NAMALWA (cell line): ENCODE measurements around the gene AHCYL1.

Experiments used
- DNase-seq: peaks from one replicate; pipeline ENCODE4 v3.0.0-alpha.2; 2015; ENCODE audit warnings: low spot score

Gene AHCYL1

DNA sequence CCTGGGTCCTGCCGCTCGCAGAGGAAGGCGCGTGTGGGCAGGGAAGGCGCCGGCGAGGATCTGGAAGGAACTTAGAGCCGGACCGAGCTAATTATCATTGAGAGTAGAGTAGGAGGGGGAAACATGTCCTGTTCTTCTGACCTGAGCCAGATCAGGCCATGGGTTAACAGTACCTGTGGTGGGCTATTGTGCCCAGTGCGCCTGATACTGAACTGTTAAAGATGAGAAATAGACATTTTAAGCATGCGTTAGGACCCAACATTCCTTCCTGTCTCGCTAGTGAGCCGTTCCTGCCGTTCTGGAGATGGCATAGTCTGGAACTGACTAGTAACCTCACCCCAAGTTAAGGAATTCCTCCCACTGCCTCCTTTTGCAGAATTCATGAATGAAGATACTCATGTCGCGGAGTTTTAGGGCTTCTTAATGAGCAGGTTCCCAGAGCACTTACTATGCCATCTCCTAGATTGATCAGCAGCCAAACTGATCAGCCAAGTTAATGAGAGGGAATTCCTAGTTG, 50.7 kb downstream of the AHCYL1 start:
- no peak for DNase-seq

DNA sequence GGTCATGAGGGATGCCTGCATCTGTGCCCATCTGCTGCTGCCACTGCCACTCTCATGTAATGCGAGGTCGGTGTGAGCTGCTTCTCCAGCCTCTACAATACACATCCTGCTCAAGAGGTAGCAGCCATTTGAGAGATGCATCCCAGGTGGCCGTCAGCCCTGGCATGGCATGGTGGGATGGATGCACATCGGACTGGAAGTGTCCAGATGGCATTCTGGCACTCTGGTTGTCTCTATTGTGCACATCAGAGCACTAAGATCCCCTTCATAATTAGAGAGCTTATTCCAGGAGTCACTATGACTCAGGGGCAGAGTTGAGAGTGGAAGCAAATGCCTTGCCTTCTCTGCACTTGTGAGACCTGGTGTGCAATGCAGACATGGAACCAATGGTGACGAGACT, 53.7 kb downstream of the AHCYL1 start:
- DNase-seq = no peak

DNA sequence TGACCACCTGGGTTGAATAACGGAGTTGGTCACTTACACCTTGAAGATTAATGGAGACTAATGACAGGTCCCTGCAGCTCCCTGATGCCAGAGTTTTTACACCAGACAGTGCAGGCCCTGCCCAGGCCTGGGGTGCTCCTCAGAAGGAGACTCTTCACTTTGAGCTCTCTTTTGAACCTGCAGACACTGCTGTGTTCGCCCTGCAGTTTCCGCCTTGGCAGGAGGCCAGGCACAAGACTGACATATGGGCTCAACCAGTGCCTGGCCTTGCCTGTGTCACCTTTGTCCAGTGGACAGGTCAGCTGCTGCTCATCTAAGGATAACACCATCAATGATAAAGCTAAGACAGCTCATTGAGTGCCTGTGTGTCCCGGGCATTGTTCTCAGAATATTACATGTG, 55.1 kb downstream of the AHCYL1 start:
- no peak for DNase-seq

DNA sequence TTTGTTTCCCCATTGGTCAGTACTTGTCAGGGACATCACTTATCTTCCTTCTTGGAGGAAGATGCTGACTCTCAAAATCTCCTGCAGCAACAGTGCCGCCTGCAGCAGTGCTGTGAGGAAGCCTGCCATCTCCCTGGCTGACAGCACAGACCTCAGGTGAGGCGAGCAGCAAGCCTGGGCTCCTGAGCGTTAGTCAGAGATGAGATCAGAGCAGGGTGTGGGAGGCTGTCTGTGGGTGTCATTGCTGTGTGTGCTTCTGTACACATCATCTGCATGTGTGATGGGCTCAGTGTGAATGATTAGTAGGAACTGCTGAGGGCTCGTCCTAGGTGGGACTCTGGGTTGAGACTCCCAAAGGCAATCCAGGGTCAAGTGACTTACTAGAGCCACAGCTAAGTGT, 56.0 kb downstream of the AHCYL1 start:
- DNase-seq = no peak

DNA sequence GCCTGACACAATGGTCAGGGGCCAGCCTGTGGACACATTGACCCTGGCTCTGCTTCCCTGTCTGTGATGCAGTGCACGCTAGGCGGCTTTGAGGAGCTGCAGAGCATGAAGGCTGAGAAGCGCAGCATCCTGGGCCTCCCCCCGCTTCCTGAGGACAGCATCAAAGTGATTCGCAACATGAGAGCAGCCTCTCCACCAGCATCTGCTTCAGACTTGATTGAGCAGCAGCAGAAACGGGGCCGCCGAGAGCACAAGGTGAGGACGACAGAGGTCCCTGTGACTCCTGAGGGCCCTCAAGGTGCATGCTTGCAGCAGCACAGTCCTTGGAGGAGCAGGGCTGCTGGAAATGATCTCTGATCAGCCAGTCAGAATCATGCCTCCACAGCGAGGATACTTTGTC, 58.5 kb downstream of the AHCYL1 start:
- no peak for DNase-seq

DNA sequence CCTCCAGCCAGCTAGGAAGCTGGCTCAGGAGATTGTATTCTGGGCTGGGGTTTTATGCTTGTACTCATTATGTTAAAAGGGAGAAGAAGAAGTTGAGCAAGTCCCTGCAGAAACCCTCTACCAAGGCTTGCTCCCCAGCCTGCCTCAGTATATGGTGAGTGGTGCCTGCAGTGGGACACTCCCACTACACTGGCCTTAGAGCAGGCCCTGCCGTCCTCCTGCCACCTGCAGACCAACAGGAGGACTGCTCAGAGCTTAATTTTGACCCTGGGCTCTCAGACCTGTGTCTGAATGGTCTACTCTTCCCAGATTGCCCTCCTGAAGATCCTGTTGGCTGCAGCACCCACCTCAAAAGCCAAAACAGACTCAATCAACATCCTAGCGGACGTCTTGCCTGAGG, 62.9 kb downstream of the AHCYL1 start:
- DNase-seq = no peak

DNA sequence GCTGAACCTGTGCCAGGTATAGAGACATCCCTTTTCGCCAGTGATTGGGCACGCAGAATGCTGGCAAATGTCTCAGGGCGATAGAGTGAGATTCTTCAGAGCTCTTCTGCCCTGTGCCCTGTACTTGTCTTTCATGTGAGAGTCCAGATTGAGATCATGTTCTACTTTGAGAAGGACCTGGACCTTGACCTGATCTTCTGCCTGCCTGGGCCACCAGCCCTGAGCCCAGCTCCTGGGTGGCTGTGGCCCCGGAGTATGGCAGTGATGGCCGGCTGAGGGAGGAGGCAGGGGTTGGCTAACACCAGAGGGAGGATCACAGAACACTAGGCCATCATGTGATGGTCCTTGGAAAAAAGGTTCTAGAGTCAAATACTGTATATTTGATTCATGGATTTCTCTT, 63.7 kb downstream of the AHCYL1 start:
- DNase-seq = no peak

DNA sequence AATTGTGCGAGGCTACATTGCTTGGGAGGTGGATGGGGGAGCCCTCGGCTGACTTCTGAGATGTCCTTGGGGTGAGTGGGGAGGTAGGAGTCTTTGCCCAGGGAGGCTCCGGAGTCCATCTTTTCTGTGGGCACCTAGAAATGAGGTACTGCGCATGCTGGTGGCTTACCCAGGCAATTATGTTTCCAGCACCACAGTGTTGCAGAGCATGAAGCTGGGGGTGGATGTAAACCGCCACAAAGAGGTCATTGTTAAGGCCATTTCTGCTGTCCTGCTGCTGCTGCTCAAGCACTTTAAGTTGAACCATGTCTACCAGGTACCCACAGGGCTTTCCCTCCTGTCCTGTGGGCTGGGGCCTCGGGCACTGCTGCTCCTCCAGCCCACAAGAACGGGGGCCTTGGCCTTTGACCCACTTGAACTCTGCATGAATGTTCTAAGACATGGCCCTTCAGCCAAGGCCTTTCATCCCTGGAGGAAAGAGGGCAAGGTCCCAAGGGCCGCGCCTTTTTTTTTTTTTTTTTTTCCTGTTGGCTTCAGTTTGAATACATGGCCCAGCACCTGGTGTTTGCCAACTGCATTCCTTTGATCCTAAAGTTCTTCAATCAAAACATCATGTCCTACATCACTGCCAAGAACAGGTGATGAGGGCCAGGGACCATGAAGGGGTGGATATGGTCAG, 64.5 kb downstream of the AHCYL1 start:
- no peak for DNase-seq

DNA sequence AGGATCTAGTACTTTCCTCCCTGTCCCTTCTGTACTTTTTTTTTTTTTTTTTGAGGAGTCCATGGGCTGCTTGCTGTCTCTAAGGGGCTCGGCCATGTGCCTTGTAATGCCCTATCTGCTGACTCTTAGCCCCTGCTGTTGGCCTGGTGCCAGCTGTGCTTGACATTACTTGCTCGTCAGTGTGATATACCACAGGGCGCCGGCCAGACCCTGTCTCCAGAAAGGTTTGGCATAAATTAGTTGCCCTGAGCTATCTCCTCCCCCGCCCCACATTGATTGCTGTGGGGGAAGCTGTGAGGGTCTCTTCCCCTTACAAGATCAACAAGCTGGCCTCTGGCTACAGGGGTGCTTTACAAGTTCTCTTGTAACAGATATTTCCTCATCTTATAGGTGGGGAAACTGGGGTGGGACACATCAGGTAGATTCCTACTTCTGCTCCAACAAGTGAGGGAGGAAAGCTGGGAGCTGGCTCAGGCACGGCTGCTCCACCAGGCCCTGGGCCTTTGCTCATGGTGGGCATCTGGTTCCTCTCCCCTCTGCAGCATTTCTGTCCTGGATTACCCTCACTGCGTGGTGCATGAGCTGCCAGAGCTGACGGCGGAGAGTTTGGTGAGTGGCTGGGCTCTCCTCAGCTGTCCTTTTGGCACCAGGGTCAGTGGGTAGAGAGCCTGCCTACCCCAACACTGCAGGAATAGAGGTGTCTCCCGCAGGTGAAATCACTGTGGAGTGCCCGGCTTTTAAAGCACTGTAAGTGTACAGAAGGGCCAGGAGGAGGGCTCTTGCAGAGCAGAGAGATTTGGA, 65.4 kb downstream of the AHCYL1 start:
- DNase-seq = no peak

DNA sequence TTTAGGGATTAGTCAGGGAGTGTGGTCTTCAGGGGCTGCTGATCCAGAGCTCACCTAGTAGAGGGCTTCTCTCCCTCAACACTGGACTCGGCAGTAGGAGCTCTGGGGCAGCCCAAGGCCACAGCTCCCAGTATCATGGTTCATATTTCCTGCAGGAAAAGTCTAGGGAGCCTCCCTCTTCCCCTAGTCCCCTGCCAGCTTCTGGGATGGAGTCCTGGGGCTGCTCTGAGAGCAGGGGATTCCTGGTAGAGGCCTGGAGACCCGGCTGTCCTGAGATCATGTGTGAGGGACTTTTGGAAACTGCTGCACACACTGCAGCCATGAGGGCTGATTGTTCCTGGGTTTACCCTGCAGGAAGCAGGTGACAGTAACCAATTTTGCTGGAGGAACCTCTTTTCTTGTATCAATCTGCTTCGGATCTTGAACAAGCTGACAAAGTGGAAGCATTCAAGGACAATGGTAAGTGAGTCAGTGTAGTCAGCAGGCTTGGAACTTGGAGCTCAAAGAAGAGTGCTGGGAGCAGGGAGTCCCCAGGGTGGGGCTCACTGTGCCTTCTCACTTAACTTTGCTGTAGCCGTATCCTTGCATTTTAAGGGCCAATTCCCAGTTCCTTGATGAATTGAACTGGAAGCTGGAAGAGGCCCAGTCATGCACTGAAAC, 66.2 kb downstream of the AHCYL1 start:
- DNase-seq = no peak

DNA sequence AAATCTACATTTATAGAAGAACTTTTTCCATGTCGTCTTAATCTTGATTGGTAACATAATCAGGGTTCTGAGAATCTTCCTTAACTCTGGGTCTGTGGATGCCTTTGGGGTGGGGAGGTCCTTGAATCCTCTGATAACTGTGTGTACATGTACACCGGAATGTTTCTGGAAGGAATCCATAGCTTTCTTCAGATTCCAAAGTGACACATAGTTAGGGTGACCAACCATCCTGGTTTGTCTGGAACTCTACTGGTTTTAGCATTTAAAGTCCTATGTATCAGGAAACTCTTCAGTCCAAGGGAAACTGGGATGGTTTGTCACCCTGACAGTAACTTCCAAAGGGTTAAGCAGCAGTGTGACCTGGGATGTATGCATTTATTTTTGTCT, 66.7 kb downstream of the AHCYL1 start:
- DNase-seq = no peak

DNA sequence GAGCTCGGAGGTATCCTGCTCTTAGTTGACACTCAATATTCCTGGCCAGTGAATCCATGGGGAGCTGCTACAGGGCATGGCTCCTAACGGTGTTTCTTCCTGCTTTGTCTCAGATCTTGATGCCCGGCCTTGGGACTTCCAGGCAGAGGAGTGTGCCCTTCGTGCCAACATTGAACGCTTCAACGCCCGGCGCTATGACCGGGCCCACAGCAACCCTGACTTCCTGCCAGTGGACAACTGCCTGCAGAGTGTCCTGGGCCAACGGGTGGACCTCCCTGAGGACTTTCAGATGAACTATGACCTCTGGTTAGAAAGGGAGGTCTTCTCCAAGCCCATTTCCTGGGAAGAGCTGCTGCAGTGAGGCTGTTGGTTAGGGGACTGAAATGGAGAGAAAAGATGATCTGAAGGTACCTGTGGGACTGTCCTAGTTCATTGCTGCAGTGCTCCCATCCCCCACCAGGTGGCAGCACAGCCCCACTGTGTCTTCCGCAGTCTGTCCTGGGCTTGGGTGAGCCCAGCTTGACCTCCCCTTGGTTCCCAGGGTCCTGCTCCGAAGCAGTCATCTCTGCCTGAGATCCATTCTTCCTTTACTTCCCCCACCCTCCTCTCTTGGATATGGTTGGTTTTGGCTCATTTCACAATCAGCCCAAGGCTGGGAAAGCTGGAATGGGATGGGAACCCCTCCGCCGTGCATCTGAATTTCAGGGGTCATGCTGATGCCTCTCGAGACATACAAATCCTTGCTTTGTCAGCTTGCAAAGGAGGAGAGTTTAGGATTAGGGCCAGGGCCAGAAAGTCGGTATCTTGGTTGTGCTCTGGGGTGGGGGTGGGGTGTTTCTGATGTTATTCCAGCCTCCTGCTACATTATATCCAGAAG, 69.2 kb downstream of the AHCYL1 start:
- DNase-seq = peak; percentile 75

DNA sequence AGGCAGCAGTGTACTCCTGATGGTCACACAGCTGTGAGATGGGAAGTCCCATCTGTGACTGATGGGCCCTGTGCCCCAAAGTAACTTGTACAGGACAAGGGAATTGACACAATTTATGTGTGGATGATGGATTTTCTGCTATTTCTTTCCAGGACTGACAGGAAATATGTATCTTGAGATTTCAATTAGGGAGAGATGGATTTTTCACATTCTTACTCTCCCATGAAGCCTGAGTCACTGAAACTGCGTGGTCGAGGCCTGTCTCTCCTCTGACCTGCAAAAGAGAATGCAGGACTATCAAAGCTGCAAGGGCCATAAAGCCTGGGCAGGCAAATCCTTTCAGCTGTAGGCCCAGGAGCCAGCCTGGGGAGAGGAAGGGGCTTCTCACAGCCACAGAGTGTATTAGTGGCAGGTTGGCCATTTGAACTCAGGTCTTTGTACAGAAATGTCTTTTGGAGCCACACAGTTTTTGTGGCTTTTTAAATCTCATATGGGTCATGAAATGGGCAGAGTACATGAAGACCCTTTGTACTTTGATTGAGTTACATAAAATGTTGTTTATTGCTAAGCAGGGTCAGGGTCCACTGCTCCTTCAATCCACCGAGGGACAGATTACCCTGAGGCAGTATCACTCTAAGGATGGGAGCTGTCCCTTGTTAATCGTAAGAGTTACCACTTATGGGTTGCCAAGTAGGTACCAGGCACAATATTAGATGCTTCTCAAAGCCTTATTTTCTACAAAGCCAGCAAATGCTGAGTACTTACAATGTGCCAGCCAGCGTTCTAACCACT, 71.1 kb downstream of the AHCYL1 start:
- DNase-seq = no peak

DNA sequence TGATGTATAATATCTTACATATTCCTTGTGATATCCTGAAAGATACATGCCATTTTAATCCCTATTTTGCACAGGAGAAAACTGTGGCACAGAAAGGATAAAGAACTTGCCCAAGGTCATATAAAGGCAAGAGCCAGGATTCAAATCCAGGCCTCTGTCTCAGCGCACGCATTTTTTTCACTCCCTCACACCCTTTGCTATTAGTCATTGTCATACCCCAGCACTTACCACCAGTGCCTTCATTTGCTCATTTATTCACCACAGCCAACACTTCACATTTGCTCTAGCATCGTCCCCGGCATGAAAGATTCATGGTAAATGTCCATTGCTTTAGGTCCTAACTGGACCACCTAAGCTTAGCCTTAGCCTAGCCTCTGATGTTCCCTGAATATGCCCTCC, 71.7 kb downstream of the AHCYL1 start:
- DNase-seq = no peak

DNA sequence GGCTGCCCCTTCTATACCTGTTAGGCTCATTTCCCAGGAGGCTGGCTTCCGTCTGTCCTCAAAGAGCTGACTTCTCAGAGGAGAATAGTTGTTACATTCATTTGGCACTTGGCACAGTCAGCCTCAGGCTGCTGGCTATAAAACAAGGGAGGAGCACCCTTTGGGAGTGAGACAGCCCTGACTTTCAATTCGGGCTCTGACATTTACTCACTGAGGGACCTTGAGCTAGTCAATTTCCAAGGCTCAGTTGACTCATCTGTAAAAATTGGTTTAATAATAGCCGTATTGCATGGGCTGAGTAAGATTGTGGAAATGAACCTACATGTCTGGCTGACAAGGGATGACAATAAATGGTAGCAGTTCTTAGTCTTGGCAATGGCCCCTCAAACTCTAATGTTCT, 72.2 kb downstream of the AHCYL1 start:
- DNase-seq = no peak

DNA sequence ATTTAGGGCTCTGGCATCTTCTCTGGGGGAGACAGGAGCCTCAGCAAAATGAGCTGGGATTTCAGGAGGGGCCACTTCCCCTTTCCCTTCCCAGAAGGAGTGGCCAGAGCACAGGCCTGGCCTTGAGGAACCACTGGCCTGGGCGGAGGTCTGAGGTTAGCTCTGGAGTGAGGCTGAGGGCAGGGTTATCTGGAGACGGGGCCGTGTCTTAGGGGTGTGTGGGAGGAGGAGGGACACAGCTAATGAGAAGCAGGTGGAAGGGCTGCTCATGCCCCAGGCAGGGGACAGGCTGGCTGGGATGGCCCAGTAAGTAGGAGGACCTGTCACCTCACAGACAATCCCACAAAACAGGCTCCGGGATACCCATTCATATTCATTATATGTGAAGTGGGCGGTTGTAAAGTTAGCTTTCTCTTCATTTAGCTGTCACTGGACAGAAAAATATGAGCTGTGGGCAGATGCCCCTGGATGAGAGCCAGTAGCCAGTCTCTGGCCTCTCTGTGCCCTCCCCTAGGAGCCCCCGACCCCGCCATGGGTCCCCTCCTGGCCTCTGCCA, 73.5 kb downstream of the AHCYL1 start:
- no peak for DNase-seq

DNA sequence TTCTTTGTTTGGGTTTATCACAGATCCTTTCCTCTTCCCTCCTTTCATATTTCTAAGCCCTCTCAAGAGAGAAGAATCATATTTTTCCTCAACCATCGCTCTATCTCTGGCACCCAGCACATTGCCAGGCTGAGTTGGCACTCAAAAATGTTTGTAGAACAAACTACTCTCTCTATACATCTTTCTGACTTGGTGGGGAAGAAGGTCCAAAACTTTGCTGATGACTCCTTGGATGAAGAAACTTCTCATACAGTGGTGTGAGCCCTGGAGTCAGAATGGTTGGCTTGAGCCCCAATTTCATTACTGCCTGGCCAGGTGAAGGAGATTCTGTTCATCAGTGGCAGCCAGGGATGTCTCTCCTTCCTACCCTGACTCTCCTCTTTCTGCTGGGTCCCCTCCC, 74.0 kb downstream of the AHCYL1 start:
- DNase-seq = no peak

DNA sequence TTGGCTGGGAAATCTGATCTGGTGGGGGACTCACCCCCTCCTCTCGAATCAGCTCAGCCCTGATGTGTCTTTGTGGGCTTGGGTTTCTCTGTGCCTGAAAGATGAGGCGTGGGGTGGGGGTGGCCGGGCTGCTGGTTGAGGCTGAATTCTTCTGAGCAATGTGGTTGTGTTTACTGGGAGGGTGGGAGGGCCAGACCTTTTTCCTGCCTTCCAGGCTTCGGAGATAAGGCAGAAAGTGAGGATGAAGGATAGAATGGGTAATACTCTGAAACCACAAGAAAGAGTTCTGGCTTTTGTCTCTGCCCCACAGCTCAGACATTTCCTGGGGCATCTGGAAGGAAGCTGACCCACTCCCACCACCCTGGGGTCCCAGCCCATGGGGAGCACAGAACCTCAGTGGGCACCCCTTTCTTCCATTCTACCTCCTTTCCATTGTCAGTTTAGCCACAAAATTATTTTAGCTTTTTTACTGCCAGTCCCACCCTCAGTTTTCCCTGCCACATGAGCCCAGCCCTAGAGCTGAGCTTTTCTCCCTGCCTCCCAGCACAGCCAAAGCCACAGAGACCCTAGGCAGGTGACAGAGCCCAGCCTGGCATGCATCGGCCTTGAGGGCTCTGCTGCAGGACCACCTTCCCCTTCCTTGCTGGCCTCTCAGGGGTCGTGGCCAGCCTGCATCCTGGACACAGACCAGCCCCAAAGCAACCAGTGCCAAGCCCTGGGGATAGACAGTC, 74.7 kb downstream of the AHCYL1 start:
- DNase-seq = no peak

DNA sequence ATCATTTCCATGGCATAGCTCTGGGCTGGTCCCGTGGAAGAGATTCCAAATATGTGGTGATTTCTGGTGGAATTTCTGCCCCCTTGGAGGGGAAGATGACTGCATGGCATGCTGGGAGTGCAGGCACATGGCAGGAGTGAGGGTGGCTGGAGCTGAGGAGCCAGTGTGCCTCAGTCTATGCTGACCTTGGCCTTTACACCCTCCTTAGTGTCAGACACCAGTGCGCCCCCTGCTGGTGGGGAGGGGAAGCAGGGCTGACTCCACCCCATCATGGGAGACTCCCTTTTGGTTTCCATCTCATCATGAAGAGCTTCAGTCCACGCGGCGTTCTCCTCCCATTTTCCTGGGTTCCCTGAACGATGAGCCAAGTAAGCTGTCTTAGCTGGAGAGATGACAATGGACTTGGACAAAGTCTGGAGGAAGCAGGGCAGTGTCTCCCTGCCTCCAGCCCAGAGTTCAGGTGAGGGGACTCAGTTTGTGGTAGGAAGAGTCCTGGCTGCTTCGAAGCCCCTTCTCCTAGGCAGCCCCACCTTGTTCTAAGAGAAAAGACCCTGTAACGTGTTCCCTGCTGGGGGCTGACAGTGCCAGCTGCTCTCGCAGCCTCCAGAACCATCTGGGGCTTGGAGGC, 75.6 kb downstream of the AHCYL1 start:
- DNase-seq = peak; percentile 75

DNA sequence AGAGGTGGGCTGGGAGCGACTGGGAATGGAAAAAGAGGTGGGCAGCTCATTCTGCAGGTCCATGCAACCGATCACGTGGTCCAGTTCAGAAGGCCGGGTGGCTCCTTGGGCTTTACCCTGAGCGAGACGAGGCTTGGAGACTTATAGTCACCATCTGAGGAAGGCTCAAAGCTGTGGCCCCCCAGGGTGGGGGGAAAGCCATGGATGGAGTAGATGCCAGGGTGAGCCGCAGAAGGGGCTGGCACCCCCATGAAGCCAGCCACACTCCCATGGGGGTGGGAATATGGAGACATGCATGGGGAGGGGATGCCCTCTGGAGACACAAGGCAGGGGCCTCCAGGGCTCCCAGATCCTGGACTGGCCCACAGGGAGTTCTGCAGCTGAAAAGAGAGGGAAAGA, 76.1 kb downstream of the AHCYL1 start:
- no peak for DNase-seq
